Memory B cell (primary cell): ENCODE measurements around the gene RGPD6.
"Not testable (repeated sequence)": the region's sequence is repeated elsewhere in the genome, so short reads cannot be mapped to it uniquely, and the experiment has no call there.

Experiments used
- ATAC-seq: fragments of 150-1000 bp; cut with Tn5 transposase; 2 replicates; pipeline ENCODE4 v1.10.0; 2021; ENCODE audit warnings: low read depth, mild to moderate bottlenecking, moderate library complexity
- DNase-seq, 2 donors: peaks; one replicate each; pipeline ENCODE4 v3.0.0; 2022; ENCODE audit warnings: low spot score in 2 of 2
- H3K27ac Mint-ChIP-seq: one replicate; pipeline ENCODE4 v1.8.0; 2022; ENCODE audit warnings: mild to moderate bottlenecking, moderate library complexity, mixed read lengths
- H3K27me3 Mint-ChIP-seq: one replicate; pipeline ENCODE4 v1.8.0; 2022; ENCODE audit warnings: mixed read lengths
- H3K36me3 Mint-ChIP-seq: one replicate; pipeline ENCODE4 v1.8.0; 2022; ENCODE audit warnings: mild to moderate bottlenecking, mixed read lengths
- H3K4me1 Mint-ChIP-seq: one replicate; pipeline ENCODE4 v1.8.0; 2022; ENCODE audit warnings: mixed read lengths
- H3K4me3 Mint-ChIP-seq: one replicate; pipeline ENCODE4 v1.8.0; 2022; ENCODE audit warnings: mild to moderate bottlenecking, moderate library complexity, mixed read lengths
- H3K9me3 Mint-ChIP-seq: one replicate; pipeline ENCODE4 v1.8.0; 2022; ENCODE audit warnings: mixed read lengths

RGPD6 gene

DNA sequence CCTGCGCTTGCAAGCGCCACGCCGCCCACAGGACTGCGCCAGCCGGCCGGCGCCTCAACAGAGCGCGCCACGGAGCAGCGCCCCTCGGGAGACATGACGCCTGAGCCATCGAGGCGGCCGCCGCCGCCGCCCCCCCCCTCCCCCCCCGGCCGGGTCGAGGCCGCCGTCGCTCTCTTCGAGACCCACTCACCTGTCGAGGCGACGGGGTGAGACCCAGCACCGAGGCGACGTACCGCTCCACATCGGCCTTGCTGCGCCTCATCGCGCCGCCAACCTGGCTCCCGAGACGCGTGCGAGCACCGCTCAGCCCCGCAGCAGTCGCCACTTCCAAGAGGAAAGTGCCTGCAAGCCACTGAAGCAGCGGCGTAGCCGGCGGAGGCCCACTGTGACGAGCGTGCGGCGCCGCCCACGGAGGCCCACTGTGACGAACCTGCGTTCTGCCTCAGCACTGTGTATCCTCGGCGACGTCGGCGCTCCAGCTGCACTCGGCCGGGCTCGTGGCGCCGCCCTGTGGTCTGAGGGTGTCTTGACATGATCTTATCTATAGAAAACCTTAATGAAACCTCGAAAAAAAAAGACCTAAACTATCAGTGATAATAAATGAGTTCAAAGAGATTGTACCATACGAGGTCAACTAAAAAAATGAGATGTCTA lies at the start of gene RGPD6:
Gene RGPD6 (minus strand): TSS at position 460 of the 654 bp plus-strand sequence. CDS start 198 bp downstream, at position 262.
- H3K27ac Mint-ChIP-seq, H3K4me1 Mint-ChIP-seq, H3K9me3 Mint-ChIP-seq, H3K4me3 Mint-ChIP-seq, H3K36me3 Mint-ChIP-seq, H3K27me3 Mint-ChIP-seq, DNase-seq: not testable (repeated sequence)
- peak; percentile 98 for ATAC-seq

DNA sequence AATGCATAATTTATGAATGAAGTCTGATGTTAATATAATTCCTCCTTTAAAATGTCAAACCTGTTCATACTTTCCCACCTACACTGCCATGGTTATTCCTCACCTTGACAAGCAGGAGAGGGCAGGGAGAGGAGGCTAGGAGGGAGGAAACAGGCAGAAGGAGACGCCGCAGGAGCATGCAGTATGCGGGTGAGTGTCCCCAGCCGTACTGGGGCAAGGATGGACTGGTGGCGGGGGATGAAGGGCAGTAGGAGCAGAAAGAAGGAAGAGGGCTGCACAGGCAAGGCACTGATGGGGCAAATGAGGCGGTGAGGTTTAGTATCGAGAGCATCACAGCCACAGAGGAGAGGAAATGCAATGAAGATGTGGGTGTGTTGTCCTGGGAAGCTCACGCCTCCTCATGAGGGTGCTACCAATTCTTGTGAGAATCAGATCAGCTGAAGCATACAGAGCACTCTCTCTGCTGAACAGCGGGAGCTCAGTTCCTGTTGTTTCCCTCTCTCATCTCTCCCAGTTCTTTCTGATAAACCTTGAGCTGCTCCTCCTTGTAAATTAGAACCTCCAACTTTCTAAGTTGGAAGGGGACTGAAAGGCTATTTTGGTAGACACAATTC lies 42.4 kb upstream of the RGPD6 start:
- H3K36me3 Mint-ChIP-seq, H3K27ac Mint-ChIP-seq, H3K9me3 Mint-ChIP-seq, H3K4me1 Mint-ChIP-seq, H3K27me3 Mint-ChIP-seq, ATAC-seq, H3K4me3 Mint-ChIP-seq, DNase-seq: not testable (repeated sequence)

DNA sequence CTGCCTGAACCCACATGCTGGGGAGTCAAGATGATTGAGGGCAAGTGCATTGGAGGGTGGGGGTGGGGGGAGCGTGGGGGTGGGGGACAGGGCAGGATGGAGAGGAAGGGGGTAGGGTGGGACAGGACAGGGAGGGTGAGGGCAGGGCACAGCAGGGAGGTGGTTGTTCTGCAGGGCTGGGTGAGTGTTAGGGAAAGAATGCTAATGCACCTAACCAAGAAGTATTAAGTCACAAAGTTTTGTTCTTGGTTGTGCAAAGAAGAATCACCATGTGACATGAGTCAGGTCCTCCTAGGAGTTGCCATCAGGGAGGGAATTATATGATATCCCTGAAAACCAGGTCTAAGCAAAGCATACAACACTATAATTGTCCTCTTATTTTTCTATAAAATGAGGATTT lies 36.9 kb upstream of the RGPD6 start:
- not testable (repeated sequence) for DNase-seq, H3K27me3 Mint-ChIP-seq, H3K4me1 Mint-ChIP-seq, H3K27ac Mint-ChIP-seq, ATAC-seq, H3K9me3 Mint-ChIP-seq, H3K36me3 Mint-ChIP-seq, H3K4me3 Mint-ChIP-seq

DNA sequence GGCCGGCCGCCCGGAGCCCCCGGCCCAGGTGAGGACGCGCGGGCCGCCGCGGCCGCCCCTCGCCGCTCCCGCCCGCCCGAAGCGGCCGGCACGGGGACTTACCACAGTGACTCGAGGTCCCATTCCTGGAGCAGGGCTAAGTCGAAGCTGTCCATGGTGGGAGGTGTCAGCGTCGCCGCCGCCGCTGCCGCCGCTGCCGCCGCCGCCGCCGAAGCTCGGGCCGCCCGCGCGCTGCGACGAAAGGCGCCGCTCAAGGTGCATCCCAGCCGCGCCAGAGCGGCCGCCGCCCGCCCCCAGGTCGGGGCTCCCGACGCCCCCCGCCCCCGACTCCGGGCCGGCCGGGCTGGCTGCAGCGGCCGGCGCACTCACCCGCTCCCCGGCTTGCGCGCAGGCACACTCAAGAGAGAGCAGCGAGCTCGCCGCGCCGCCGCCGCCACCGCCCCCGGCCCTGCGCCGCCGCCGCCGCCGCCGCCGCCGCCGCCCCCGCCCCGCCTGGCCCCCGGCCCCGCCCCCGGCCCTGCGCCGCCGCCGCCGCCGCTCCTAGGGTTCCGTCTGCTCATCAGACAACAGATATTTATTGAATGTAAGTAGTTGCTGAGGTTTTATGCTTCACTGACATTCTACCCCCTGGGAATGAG lies 33.7 kb upstream of the RGPD6 start:
- not testable (repeated sequence) for H3K9me3 Mint-ChIP-seq, H3K27me3 Mint-ChIP-seq, H3K36me3 Mint-ChIP-seq, H3K4me1 Mint-ChIP-seq, H3K4me3 Mint-ChIP-seq, DNase-seq, H3K27ac Mint-ChIP-seq
- peak; percentile 64 for ATAC-seq

DNA sequence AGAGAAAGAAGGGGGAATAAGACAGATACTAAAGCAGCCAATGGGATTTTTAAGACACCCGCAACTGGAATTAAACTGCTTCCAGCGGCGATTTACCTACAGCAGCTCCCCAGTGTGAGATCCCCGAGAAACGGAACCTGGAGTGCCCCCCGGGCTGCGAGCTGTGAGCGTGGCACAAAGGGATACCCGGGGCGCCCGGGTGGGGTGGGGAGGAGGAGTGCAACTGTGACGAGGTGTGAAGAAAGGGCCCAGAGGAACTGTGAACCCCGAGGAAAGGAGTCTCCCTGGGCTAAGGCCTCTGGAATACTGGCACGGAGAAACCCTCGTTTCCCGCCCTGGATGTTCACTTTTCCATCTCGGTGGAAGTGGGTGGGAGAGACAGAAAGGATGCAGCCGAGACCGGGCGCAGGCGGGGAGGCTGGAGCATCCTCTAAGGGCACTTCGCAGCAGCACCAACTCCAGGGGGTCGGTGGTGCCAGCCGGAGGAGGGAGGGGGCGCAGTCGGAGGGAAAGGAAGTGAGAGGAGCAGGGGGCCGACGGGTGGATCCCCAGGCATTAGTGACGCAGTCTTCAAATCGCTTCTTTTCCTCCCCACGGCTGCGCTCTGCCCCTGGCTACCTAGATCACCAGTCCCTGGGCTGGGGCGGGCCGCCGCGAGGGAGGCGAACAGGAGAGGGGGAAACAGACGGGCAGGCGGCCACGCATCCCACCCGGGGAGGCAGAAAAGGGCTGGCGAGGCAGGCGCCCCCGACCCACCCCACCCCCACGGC lies 33.0 kb upstream of the RGPD6 start:
- not testable (repeated sequence) for H3K4me3 Mint-ChIP-seq, H3K27me3 Mint-ChIP-seq, H3K36me3 Mint-ChIP-seq, H3K9me3 Mint-ChIP-seq, DNase-seq, H3K27ac Mint-ChIP-seq, H3K4me1 Mint-ChIP-seq
- ATAC-seq: peak; percentile 72

DNA sequence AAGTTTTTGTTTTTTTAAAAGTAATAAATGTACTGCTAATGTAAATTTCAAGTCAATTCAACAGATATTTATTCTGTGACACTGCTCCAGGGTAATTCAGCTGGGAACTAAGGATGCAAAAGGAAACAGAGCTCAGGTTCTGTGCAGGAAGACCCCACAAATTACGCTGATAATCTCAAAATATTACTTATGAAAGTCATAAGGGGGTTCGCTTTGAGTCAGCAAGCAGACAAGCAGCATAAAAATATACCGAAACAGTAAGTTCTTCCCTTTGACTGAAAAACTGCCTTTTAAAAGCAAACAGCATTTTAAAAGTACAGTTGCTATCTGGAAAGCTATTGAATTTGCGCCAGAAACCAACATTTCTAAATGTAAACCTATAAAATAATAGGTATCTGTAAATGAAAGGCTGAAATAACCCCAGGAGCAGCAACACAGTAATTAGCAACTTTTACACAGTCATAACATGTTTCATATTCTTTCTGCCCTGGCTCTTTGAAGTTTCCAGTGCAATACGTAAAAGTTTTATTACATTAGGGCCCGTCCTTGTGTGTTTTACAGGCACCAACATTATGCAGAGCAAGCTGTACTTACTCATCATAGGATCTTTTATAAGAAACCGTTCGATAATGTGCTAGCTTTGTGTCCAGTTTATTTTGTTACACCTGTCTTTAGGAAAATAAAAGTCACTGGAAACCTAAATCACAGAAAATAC lies 31.9 kb upstream of the RGPD6 start:
- DNase-seq, H3K9me3 Mint-ChIP-seq, ATAC-seq, H3K4me3 Mint-ChIP-seq, H3K36me3 Mint-ChIP-seq, H3K27me3 Mint-ChIP-seq, H3K4me1 Mint-ChIP-seq, H3K27ac Mint-ChIP-seq: not testable (repeated sequence)

DNA sequence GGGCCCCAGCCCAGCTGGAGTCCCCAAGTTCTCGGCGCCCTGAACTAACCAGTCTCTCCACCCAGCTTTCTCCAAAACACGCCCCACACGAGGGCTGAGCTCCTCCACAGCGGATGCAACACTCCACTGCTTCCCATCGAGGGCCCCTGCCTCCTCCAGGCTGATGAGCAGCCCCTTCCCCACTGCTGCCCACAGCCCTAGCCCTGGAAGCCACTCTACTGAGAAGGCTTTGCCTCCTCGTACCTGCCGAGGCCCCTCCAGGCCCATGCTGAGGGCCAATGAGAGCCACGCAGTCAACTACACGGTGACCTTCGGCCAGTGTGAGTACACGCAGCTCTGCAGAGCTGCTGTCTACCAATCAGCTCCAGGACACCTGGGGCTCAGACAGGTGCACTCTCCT lies 28.0 kb upstream of the RGPD6 start:
- not testable (repeated sequence) for H3K4me3 Mint-ChIP-seq, H3K4me1 Mint-ChIP-seq, H3K27me3 Mint-ChIP-seq, H3K27ac Mint-ChIP-seq, H3K9me3 Mint-ChIP-seq, DNase-seq, ATAC-seq, H3K36me3 Mint-ChIP-seq

DNA sequence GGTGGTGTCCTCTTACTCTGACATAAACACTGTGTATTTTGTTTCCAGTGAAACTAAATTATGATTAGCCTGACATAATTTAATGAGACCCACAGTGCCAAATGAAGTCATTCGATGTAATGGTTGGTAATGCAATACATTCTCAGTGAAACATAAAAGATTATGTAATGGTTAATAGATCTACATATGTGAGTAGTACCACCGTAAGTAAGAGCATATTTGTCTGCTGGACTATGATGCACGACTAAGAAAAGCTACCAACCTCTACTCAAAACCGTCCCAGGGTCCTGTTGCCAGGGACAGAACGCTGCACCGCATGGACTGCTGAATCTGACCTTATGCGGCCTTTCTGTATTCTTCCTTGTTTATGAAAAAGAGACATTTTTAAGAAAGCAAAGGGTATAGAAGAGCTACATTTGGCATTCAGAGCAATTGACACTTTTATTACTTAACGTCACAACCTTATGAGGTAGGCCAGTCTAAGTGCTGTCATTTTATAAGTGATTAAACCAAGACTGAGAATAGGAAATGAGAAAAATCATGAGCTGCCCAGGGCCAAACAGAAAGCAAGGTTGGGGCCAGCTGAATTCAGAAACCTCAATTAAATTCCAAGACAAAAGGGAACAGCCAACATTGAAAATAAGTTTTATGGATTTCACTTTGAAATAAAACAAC lies 27.0 kb upstream of the RGPD6 start:
- H3K36me3 Mint-ChIP-seq, H3K27ac Mint-ChIP-seq, H3K27me3 Mint-ChIP-seq, H3K4me3 Mint-ChIP-seq, H3K4me1 Mint-ChIP-seq, ATAC-seq, DNase-seq, H3K9me3 Mint-ChIP-seq: not testable (repeated sequence)

DNA sequence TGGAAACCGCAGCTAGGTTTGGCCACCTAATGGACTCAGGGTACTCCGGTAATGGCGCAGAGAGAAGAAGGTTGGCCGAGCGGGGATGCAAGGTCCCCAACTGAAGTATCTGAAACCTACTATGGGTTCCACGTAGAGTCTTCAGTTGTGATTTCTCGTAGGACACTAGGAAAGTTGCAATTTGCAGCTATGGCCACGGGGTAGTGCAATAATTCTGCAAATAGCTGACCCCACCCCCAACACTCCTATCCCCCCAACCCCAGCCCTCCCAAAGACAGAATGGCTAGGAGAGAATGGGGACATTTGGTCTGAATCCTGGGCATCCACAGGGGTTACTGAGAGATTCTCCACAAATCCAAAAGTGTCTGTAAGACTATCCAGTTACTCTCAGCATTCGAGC lies 25.1 kb upstream of the RGPD6 start:
- not testable (repeated sequence) for H3K36me3 Mint-ChIP-seq, H3K9me3 Mint-ChIP-seq, H3K4me1 Mint-ChIP-seq, DNase-seq, H3K27ac Mint-ChIP-seq, H3K4me3 Mint-ChIP-seq, ATAC-seq, H3K27me3 Mint-ChIP-seq

DNA sequence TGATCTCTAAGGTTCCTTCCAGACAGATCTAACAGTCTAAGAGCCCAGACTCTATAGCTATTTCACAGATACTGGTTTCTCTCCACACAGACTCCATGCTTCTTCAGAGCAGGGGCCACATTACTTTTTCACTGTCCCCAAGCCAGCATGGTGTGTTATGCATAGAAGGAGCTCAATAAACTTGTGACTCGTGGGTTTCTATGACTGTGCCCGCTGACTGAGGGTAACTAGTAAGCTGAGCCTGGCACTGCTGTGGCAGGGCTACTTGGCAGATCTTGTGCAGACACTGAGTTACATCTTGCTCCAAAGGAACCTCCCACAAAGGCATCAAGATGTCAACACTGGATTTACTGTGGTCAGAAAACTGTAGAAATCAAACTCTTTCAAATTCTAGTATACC lies 15.0 kb upstream of the RGPD6 start:
- not testable (repeated sequence) for H3K4me1 Mint-ChIP-seq, H3K36me3 Mint-ChIP-seq, H3K4me3 Mint-ChIP-seq, H3K27me3 Mint-ChIP-seq, H3K27ac Mint-ChIP-seq, H3K9me3 Mint-ChIP-seq, DNase-seq, ATAC-seq

DNA sequence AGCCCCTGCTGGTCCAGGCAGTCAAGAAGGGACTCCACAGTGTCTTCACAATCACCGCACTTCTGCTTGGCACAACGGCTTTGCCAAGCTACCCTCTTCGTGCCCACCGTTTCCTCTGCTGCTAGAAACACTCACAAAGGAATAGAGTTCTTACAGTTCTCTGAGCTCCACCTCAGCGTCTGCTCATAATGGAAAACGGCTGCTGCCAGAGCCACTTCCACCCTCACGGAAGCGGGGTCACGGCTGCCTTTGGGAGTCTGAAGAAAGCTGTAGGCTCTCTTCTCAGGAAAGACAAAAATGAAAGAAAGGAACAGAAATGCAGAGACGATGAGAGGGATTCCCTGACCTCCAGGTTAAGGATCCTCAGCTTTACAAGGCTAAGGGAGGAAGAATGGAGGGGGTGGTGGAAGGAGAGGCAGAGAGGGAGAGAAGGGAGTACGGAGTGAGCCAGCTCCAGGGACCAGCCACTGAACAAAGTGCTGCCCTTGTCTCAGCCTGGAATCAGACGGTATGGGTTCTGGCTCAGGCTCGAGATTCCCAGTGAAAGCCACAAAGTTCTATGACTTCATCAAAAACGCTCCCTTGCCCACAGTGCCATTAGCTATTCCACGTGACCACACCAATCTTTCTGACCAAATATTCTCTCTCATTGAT lies 12.8 kb upstream of the RGPD6 start:
- DNase-seq, ATAC-seq, H3K9me3 Mint-ChIP-seq, H3K4me1 Mint-ChIP-seq, H3K4me3 Mint-ChIP-seq, H3K36me3 Mint-ChIP-seq, H3K27ac Mint-ChIP-seq, H3K27me3 Mint-ChIP-seq: not testable (repeated sequence)

DNA sequence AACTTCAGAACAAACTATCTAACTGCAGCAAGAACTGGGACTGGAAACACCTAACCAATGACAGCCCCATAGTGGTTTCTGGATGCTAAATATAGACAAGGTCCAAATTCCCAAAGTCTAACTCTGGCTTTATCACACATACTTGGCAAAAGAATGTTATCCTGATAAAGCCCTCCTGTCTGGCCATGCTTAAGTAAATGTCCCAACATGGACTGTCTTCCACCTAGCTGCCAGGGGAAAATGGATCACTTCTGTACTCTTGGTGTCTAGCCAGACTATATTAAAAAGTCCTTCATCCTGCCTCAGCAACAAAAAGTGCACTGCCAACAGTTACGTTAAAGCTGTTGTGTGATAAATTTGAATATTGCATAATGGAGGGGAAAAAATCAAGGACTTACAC lies 11.5 kb upstream of the RGPD6 start:
- not testable (repeated sequence) for H3K27me3 Mint-ChIP-seq, H3K4me1 Mint-ChIP-seq, ATAC-seq, DNase-seq, H3K9me3 Mint-ChIP-seq, H3K27ac Mint-ChIP-seq, H3K4me3 Mint-ChIP-seq, H3K36me3 Mint-ChIP-seq
